IMR-90 (cell line): Measurements from ENCODE around the gene ZNF263. TPM values are rescaled to one million over a fixed set of nuclear protein-coding genes. Genes with fewer than 3 reads are reported as not detected.
"Not testable (repeated sequence)": the region's sequence is repeated elsewhere in the genome, so short reads cannot be mapped to it uniquely, and the experiment has no call there.

Experiments
- ATAC-seq: fragments of 200-7000 bp; cut with Tn5 transposase; 2 replicates; pipeline ENCODE4 v1.9.1; 2020; ENCODE audit warnings: low read depth, mild to moderate bottlenecking, moderate library complexity
- BruUV-seq: library from RNA; stranded (reverse); fragments of 400-500 nt; replicated peaks from 2 replicates; lab custom pipeline; 2021; lab: Mats Ljungman, UMichigan
- CTCF ChIA-PET: fragments of 300-600 bp; formaldehyde crosslinking; extraction: SDS; loops from one replicate; lab custom pipeline; 2021; ENCODE audit warnings: antibody characterized with exemption; lab: Yijun Ruan, JAX
- POLR2A ChIA-PET: fragments of 300-600 bp; sonication (Branson Sonifier 250); formaldehyde crosslinking; loops from one replicate; lab custom pipeline; 2022; ENCODE audit warnings: antibody characterized with exemption; ENCODE audit not compliant: unreplicated experiment; lab: Charles Lee
- DNase-seq: peaks from one replicate; pipeline ENCODE4 v3.0.0; 2013
- H2AFZ ChIP-seq: replicated peaks from 2 replicates; pipeline ENCODE3; 2013; ENCODE audit warnings: low read length, mild to moderate bottlenecking; ENCODE audit not compliant: poor library complexity
- H2AK5ac ChIP-seq: 2 replicates; pipeline ENCODE4 v1.6.1; 2013; ENCODE audit warnings: low read depth, low read length, inconsistent platforms
- H2AK9ac ChIP-seq: replicated peaks from 2 replicates; pipeline ENCODE3; 2013; ENCODE audit warnings: mild to moderate bottlenecking, low read depth, low read length, moderate library complexity; ENCODE audit not compliant: poor library complexity
- H2BK120ac ChIP-seq: 2 replicates; pipeline ENCODE4 v1.6.1; 2013; ENCODE audit warnings: low read depth, low read length, inconsistent platforms
- H2BK15ac ChIP-seq: 3 replicates; pipeline ENCODE4 v1.6.1; 2013; ENCODE audit warnings: low read depth, low read length, inconsistent platforms
- H2BK20ac ChIP-seq: 2 replicates; pipeline ENCODE4 v1.6.1; 2013; ENCODE audit warnings: low read depth, mild to moderate bottlenecking, inconsistent platforms, low read length, moderate library complexity
- H2BK5ac ChIP-seq: 2 replicates; pipeline ENCODE4 v1.6.1; 2013; ENCODE audit warnings: mild to moderate bottlenecking, low read depth, low read length, inconsistent platforms; ENCODE audit not compliant: poor library complexity, severe bottlenecking
- H3K14ac ChIP-seq: replicated peaks from 2 replicates; pipeline ENCODE4 v1.6.1; 2013; ENCODE audit warnings: low read depth, low read length, inconsistent platforms
- H3K18ac ChIP-seq: 2 replicates; pipeline ENCODE4 v1.6.1; 2013; ENCODE audit warnings: low read depth, low read length, control low read depth
- H3K23ac ChIP-seq: 2 replicates; pipeline ENCODE4 v1.6.1; 2013; ENCODE audit warnings: low read depth, low read length, inconsistent platforms
- H3K27ac ChIP-seq: 2 replicates; pipeline ENCODE4 v1.5.1; 2013; ENCODE audit warnings: mild to moderate bottlenecking, control low read depth, low read length; ENCODE audit not compliant: insufficient read depth
- H3K27me3 ChIP-seq: 2 replicates; pipeline ENCODE4 v1.6.1; 2013; ENCODE audit warnings: low read length; ENCODE audit not compliant: control insufficient read depth, insufficient read depth
- H3K36me3 ChIP-seq: 2 replicates; pipeline ENCODE4 v1.6.1; 2013; ENCODE audit warnings: low read length, mixed read lengths; ENCODE audit not compliant: control insufficient read depth, insufficient read depth
- H3K4ac ChIP-seq: 2 replicates; pipeline ENCODE4 v1.6.1; 2013; ENCODE audit warnings: low read depth, low read length, inconsistent platforms
- H3K4me1 ChIP-seq: 2 replicates; pipeline ENCODE4 v1.6.1; 2013; ENCODE audit warnings: low read length, mixed read lengths; ENCODE audit not compliant: control insufficient read depth, insufficient read depth
- H3K4me2 ChIP-seq: 2 replicates; pipeline ENCODE4 v1.6.1; 2013; ENCODE audit warnings: low read depth, mild to moderate bottlenecking, control low read depth, low read length, moderate library complexity
- H3K4me3 ChIP-seq: 2 replicates; pipeline ENCODE4 v1.5.1; 2013; ENCODE audit warnings: low read depth, mild to moderate bottlenecking, control low read depth, low read length, moderate library complexity; ENCODE audit not compliant: insufficient read depth
- H3K56ac ChIP-seq: 2 replicates; pipeline ENCODE4 v1.6.1; 2013; ENCODE audit warnings: low read length, inconsistent platforms; ENCODE audit not compliant: insufficient read depth; ENCODE audit errors: extremely low read depth
- H3K79me1 ChIP-seq, 2 experiments: 2 replicates each; pipeline ENCODE4 v1.6.1; 2013; ENCODE audit warnings: low read length in 2 of 2, inconsistent platforms in 1 of 2, low read depth in 1 of 2
- H3K9ac ChIP-seq: 2 replicates; pipeline ENCODE4 v1.6.1; 2013; ENCODE audit warnings: low read depth, low read length, control low read depth
- H3K9me1 ChIP-seq: 2 replicates; pipeline ENCODE4 v1.6.1; 2013; ENCODE audit warnings: low read length, inconsistent platforms; ENCODE audit not compliant: insufficient read depth
- H3K9me3 ChIP-seq: 2 replicates; pipeline ENCODE4 v1.6.1; 2013; ENCODE audit warnings: low read length; ENCODE audit not compliant: control insufficient read depth, insufficient read depth
- H4K20me1 ChIP-seq: 2 replicates; pipeline ENCODE4 v1.6.1; 2013; ENCODE audit warnings: low read length, inconsistent platforms; ENCODE audit not compliant: insufficient read depth
- H4K5ac ChIP-seq: 2 replicates; pipeline ENCODE4 v1.6.1; 2013; ENCODE audit warnings: mild to moderate bottlenecking, low read depth, low read length, control low read depth
- H4K8ac ChIP-seq, 2 experiments: 2 replicates each; pipeline ENCODE4 v1.6.1; 2013; ENCODE audit warnings: low read depth in 2 of 2, low read length in 2 of 2, control low read depth in 1 of 2, inconsistent platforms in 1 of 2
- H4K91ac ChIP-seq: 2 replicates; pipeline ENCODE4 v1.6.1; 2013; ENCODE audit warnings: low read depth, low read length, inconsistent platforms; ENCODE audit not compliant: insufficient read depth
- WGBS, 2 experiments: methylation state at CpG; one replicate each; pipeline versions ENCODE4 v1.1.5 to v1.1.7; 2013; ENCODE audit warnings: missing lambda C conversion rate in 2 of 2; ENCODE audit not compliant: insufficient read length in 1 of 2; ENCODE audit errors: extremely low coverage in 2 of 2; 5-methylcytosine and 5-hydroxymethylcytosine counted together
- dilution Hi-C: fragments of 300-500 bp; cut with HindIII; formaldehyde crosslinking; loops from one replicate; pipeline ENCODE4 v1.14.3; 2018; ENCODE audit warnings: low sequenced_read_pairs; ENCODE audit not compliant: unreplicated experiment
- in situ Hi-C: fragments of 300-500 bp; cut with MboI; formaldehyde crosslinking; loops from 3 replicates; pipeline ENCODE4 v1.14.3; 2019; ENCODE audit warnings: low sequenced_read_pairs, inconsistent platforms, mixed read lengths
- intact Hi-C: fragments of 100-400 bp; cut with micrococcal nuclease; formaldehyde crosslinking; loops from 2 replicates; pipeline ENCODE4 v1.10.0; 2022
- polyA plus RNA-seq, 3 experiments: library from polyadenylated mRNA; depleted of rRNA; stranded (reverse); fragments of >200 nt; gene quantifications; 2 replicates each; pipeline ENCODE4 v1.2.3, GENCODE V29; 2012; ENCODE audit warnings: low replicate concordance in 1 of 3
- total RNA-seq: library from RNA; depleted of rRNA; stranded (reverse); fragments of >200 nt; gene quantifications from 2 replicates; pipeline ENCODE4 v1.2.3, GENCODE V29; 2012

Gene ZNF263
- total and polyA plus RNA-seq, 2 of the 4 experiments (the other 2 are of a cell fraction) = 20.8 to 40.3 TPM

GRCh38 chr16:3270718-3271117 is 12.6 kb upstream of the ZNF263 start:
- DNase-seq, H3K9me1 ChIP-seq, H3K4ac ChIP-seq, ATAC-seq, H3K18ac ChIP-seq, H2AFZ ChIP-seq, H2AK9ac ChIP-seq, H3K4me2 ChIP-seq, H2AK5ac ChIP-seq, H2BK20ac ChIP-seq, H2BK15ac ChIP-seq, CTCF ChIA-PET, dilution Hi-C loops, H2BK120ac ChIP-seq, H3K23ac ChIP-seq, H3K56ac ChIP-seq, H3K79me1 ChIP-seq, H4K8ac ChIP-seq, H4K20me1 ChIP-seq, H3K4me3 ChIP-seq, H3K27ac ChIP-seq, BruUV-seq, intact Hi-C loops, H2BK5ac ChIP-seq, H3K27me3 ChIP-seq, in situ Hi-C loops, H4K5ac ChIP-seq, H4K91ac ChIP-seq, H3K9ac ChIP-seq, H3K9me3 ChIP-seq, H3K4me1 ChIP-seq, H3K14ac ChIP-seq, H3K36me3 ChIP-seq: not testable (repeated sequence)
- WGBS, 2 experiments = no CpG with 5 or more reads among the region's 5 CpGs
- POLR2A ChIA-PET = interaction anchor here (0.6 kb wide), 1 partner anchor 37 kb away, joined by 7 read pairs; no protein-coding TSS in a partner anchor

GRCh38 chr16:3271281-3271680 is 12.0 kb upstream of the ZNF263 start:
- H2BK5ac ChIP-seq, H2AK5ac ChIP-seq, in situ Hi-C loops, H3K18ac ChIP-seq, H3K23ac ChIP-seq, H3K14ac ChIP-seq, H4K8ac ChIP-seq, H3K36me3 ChIP-seq, H3K27ac ChIP-seq, CTCF ChIA-PET, H2BK15ac ChIP-seq, DNase-seq, H3K4me3 ChIP-seq, H2AFZ ChIP-seq, H3K4me2 ChIP-seq, H4K20me1 ChIP-seq, H4K5ac ChIP-seq, POLR2A ChIA-PET, H4K91ac ChIP-seq, intact Hi-C loops, BruUV-seq, H3K79me1 ChIP-seq, H2BK120ac ChIP-seq, H3K4me1 ChIP-seq, H3K4ac ChIP-seq, dilution Hi-C loops, H3K9me3 ChIP-seq, H2BK20ac ChIP-seq, H3K27me3 ChIP-seq, ATAC-seq, H3K9ac ChIP-seq, H3K9me1 ChIP-seq, H2AK9ac ChIP-seq, H3K56ac ChIP-seq: not testable (repeated sequence)
- WGBS, 2 experiments = 80% methylated on average over 2 of the region's 22 CpGs; no CpG with 5 or more reads in 1 of the 2 experiments
